Heart left ventricle (tissue), 16 donors: ENCODE results near the gene MYOZ3. TPM values are rescaled to one million over a fixed set of nuclear protein-coding genes. Genes with fewer than 3 reads are reported as not detected.

Source experiments
- ATAC-seq, 4 donors: fragments of 200-7000 bp; cut with Tn5 transposase; one replicate each; pipeline ENCODE4 v1.9.1; 2020 to 2022; ENCODE audit warnings: moderate library complexity in 4 of 4, mild to moderate bottlenecking in 3 of 4, moderate number of reproducible peaks in 1 of 4
- DNase-seq, 5 donors: peaks; one replicate each; pipeline ENCODE4 v3.0.0-alpha.2; 2020
- H3K27ac ChIP-seq, 12 donors: fragments of 200-600 bp; sonication (generic) in 4 of 12; one replicate each; pipeline versions ENCODE4 v1.5.0 to v1.8.0; 2016 to 2022; ENCODE audit warnings: mild to moderate bottlenecking in 2 of 12
- H3K27me3 ChIP-seq, 9 donors: fragments of 200-600 bp; sonication (generic) in 2 of 9; one replicate each; pipeline versions ENCODE4 v1.5.1 to v1.8.0; 2016 to 2022; ENCODE audit warnings: mild to moderate bottlenecking in 3 of 9
- H3K36me3 ChIP-seq, 9 donors: fragments of 200-600 bp; sonication (generic) in 2 of 9; one replicate each; pipeline versions ENCODE4 v1.5.0 to v1.8.0; 2018 to 2022; ENCODE audit warnings: mild to moderate bottlenecking in 2 of 9
- H3K4me1 ChIP-seq, 12 donors: fragments of 200-600 bp; sonication (generic) in 4 of 12; one replicate each; pipeline versions ENCODE4 v1.5.0 to v1.8.0; 2016 to 2022; ENCODE audit warnings: mild to moderate bottlenecking in 3 of 12
- H3K4me3 ChIP-seq, 12 donors: fragments of 200-600 bp; sonication (generic) in 4 of 12; one replicate each; pipeline versions ENCODE4 v1.5.0 to v1.8.0; 2017 to 2022; ENCODE audit warnings: mild to moderate bottlenecking in 9 of 12, moderate library complexity in 4 of 12
- H3K9me3 ChIP-seq, 12 donors: fragments of 200-600 bp; sonication (generic) in 4 of 12; one replicate each; pipeline versions ENCODE4 v1.5.0 to v1.8.0; 2016 to 2022; ENCODE audit warnings: mild to moderate bottlenecking in 1 of 12
- POLR2A ChIP-seq, 2 donors: fragments of 450-650 bp; IDR thresholded peaks; one replicate each; pipeline ENCODE4 v1.6.1; 2017; ENCODE audit warnings: antibody characterized with exemption in 2 of 2, mild to moderate bottlenecking in 2 of 2, moderate library complexity in 2 of 2
- WGBS, 4 donors: extraction: QIAGEN DNeasy Blood & Tissue Kit in 2 of 4; methylation state at CpG; one replicate each; pipeline versions ENCODE4 v1.1.5 to v1.1.7; 2013 to 2018; 5-methylcytosine and 5-hydroxymethylcytosine counted together
- intact Hi-C, 10 donors: fragments of 100-400 bp; cut with DNase I; formaldehyde crosslinking; loops; one replicate each; pipeline versions ENCODE4 v1.11.1 to v1.14.2; 2022
- polyA plus RNA-seq, 2 donors: library from polyadenylated mRNA; stranded (reverse); fragments of 200-250 nt; gene quantifications; one replicate each; pipeline ENCODE4 v1.2.3, GENCODE V29; 2013
- total RNA-seq, 9 donors: library from RNA; depleted of rRNA in 2 of 9; stranded (reverse); fragments of >200 nt in 2 of 9; fragmentation: NEBNext Ultra II Directional in 3 of 9; extraction: Animal tissue kit (Norgen Biotek cat#: 25700) in 3 of 9; gene quantifications; one replicate each; pipeline versions ENCODE4 v1.1.0 to v1.2.4, GENCODE V29; 2016 to 2023
- TF ChIP-seq, protein P1 (sequence below), 12 donors: fragments of 200-600 bp; sonication (generic) in 4 of 12; IDR thresholded peaks; one replicate each; pipeline versions ENCODE4 v1.5.0 to v1.8.0; 2018 to 2022; ENCODE audit warnings: antibody characterized with exemption in 12 of 12, mild to moderate bottlenecking in 5 of 12
- donor health status: ischemic (EF 13 %, LVEDD 7.1; RV severe dilation, severe dysfunction).
- donor health status: healthy with polysubstance abuse.
- donor health status: DM: no; HTN: yes; CAD: no.
- donor health status: DM: no; HTN: no; CAD: no.
- donor health status: ischemic (EF 25% LVEDD 6.9; RV normal size, moderate dysfunction).
- donor health status: ischemic (EF 25% LVEDD 5.7; RV mildly dilated, moderate dysfunction).
- donor health status: healthy.
- donor health status: DM: yes; HTN: yes; CAD: no.
- donor health status: ischemic (EF 35%, LVEDD 5.7; RV mildly dilated, moderate dysfunction).
- donor health status: nonischemic (EF 11% LVEDD 7.7; RV severe dilation, severe dysfunction).
- donor health status: DM: yes; HTN: yes; CAD: no.
- donor health status: PGD.
- donor health status: ischemic (EF 29% LVEDD 5.4; RV normal size, mild dysfunction).
- donor health status: nonischemic (EF 23%, LVEDD 6.1; RV moderate dilation, normal function).

The MYOZ3 gene
- total and polyA plus RNA-seq, 11 donors, result 1.2 to 10.2 (median 4.6) TPM

DNA sequence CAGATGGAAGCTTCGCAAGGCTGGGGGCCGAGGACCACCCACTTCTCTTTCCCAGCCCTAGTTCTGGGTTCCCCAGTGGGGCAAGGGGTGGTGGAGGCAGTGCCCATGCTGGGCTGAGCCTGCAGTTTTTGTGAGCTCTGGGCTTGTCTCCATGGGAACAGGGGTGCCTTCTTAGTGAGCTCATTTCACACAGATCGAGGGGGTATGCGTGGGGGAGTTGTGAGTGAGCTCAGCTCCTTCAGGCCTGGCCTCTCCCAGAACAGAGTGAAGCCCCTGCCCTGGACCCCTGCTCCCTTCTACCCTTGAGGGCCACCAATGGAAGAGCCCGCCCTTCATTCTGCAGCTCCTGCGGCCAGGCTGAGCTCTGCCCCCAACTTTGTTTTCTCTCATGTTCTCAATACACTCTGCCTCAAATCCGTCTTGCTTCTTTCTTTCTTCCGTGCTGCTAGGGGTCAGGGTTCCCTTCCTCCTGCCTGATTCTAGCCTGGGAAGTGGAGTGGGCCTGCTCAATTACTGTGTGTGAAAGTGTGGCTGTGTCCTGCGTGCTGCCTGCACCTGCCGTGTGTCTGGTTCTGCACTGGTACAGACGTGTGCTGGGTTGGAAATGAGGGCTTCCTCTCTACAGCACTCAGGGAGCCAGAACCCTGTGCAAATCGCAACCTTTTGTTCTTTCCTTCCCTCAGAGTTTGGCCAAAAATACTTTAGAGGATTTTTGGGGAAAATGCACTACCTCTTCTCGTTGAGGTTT is 9.0 kb upstream of the MYOZ3 start:
- Histone ChIP-seq H3K4me1 (peaks cover 7 to 88% (median 78%) of the 10 kb centered on the region in 12 donors), H3K27me3 (no peaks in the 10 kb centered on the region), H3K27ac (peak overlapping the region in 11 of 12 donors; percentile 8 to 100 (median 97)), H3K9me3 (no peaks in the 10 kb centered on the region), H3K4me3 (no peak overlapping the region), H3K36me3 (peaks cover 5 to 63% (median 39%) of the 10 kb centered on the region in 9 donors)
- intact Hi-C loops, result loop anchor here in 7 of 10 donors (5.0 to 10.0 kb wide), 5 partner anchors 55 to 197 kb away; no protein-coding TSS in a partner anchor
- WGBS, 4 donors, result 54 to 70% (median 67%) methylated on average over 13 of the region's 13 CpGs
- no peak for ATAC-seq
- TF ChIP-seq, protein P1, sequence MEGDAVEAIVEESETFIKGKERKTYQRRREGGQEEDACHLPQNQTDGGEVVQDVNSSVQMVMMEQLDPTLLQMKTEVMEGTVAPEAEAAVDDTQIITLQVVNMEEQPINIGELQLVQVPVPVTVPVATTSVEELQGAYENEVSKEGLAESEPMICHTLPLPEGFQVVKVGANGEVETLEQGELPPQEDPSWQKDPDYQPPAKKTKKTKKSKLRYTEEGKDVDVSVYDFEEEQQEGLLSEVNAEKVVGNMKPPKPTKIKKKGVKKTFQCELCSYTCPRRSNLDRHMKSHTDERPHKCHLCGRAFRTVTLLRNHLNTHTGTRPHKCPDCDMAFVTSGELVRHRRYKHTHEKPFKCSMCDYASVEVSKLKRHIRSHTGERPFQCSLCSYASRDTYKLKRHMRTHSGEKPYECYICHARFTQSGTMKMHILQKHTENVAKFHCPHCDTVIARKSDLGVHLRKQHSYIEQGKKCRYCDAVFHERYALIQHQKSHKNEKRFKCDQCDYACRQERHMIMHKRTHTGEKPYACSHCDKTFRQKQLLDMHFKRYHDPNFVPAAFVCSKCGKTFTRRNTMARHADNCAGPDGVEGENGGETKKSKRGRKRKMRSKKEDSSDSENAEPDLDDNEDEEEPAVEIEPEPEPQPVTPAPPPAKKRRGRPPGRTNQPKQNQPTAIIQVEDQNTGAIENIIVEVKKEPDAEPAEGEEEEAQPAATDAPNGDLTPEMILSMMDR (IDR thresholded peaks at IDR 0.05), result no peak
- TF ChIP-seq POLR2A (IDR thresholded peaks at IDR 0.05), result no peak
- DNase-seq, result peak in 2 of 5 donors; percentile 21 to 44

DNA sequence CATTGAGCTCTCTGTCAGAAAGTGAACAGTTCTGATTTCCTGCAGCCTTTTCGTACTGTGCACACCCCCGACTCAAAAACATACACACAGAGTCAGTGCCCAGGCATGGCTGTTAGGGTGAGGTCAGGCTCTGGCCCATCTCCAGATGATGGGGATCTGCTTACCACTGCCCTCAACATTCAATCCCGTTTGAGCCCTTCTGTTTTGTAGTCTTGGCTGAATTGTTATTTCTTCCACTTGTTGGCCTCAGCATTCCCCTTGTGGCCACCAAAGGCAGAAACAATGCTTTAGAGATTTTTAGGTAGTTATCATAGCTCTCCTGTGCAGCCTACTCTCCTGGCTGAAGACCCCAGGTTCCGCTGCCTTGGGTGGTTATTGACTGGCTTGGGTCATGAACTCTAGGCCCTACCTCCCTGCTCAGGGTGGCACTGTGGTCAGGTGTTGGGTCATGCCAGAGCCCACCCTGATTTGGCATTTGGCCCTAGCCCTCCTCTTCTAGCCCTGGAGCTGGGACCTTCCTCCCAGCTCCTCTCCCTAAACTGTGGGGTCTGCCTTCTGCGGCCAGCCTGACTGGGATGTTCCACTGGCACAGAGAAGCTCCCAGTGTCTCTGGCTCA is 7.8 kb upstream of the MYOZ3 start:
- TF ChIP-seq POLR2A (IDR thresholded peaks at IDR 0.05), result no peak
- TF ChIP-seq, protein P1 (IDR thresholded peaks at IDR 0.05), result peak in 1 of 12 donors; percentile 10
- ATAC-seq (no peak), DNase-seq (peak in 3 of 5 donors; percentile 13 to 53 (median 29))
- H3K27me3 ChIP-seq, result no peaks in the 10 kb centered on the region
- no peaks in the 10 kb centered on the region for H3K9me3 ChIP-seq
- intact Hi-C loops, result loop anchor here in 7 of 10 donors (5.0 to 10.0 kb wide), 5 partner anchors 56 to 198 kb away; no protein-coding TSS in a partner anchor
- 47 to 77% (median 67%) methylated on average over 5 of the region's 5 CpGs for WGBS, 4 donors
- peaks cover 5 to 58% (median 37%) of the 10 kb centered on the region in 9 donors for H3K36me3 ChIP-seq
- H3K27ac ChIP-seq, result peak overlapping the region in 11 of 12 donors; percentile 23 to 100 (median 56)
- H3K4me3 ChIP-seq, result no peak overlapping the region
- peaks cover 6 to 86% (median 76%) of the 10 kb centered on the region in 12 donors for H3K4me1 ChIP-seq

DNA sequence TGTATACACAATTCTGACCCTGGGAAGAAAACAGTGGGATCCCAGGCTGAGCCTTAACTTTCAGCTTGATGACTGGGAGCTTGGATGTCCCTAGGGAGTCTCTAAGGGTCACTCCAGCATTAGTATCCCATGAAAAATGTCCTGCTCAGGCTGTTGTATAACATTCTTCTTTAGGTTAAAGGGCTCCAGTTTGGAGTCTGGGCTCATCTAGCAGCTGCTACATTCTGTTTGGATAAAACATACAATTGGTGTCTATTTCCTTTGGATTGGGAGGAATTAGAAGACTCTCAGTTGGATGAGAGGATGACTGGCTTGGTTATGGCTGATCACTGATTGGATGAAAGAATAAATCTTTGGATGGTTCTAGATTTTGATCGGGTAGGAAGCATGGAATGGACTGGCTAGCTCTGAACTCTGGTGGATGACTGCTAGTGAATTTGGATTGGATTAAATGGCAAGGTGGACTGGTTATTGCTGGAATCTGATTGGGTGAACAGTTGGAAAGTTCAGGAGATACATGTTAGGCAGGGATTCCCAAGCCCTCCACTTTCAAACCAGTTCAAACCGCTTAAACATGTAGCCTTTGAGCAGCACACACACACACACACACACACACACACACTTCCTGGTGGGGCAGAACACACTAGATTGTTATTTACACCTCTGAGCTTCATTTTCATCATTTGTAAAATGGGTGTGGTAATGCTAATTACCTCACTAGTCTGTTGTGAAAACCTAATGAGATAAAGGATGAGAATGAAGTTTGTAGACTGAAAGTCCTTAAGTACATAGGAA is 7.1 kb upstream of the MYOZ3 start:
- intact Hi-C loops, result loop anchor here in 7 of 10 donors (2.0 to 10.0 kb wide), 6 partner anchors 57 to 199 kb away; no protein-coding TSS in a partner anchor

More for the DNA sequence above, 7.1 kb upstream of the MYOZ3 start:
- Histone ChIP-seq H3K27me3 (no peaks in the 10 kb centered on the region), H3K9me3 (no peaks in the 10 kb centered on the region), H3K4me1 (peaks cover 3 to 86% (median 75%) of the 10 kb centered on the region in 12 donors), H3K27ac (peak overlapping the region in 11 of 12 donors; percentile 23 to 100 (median 56)), H3K4me3 (no peak overlapping the region), H3K36me3 (peaks cover 5 to 51% (median 29%) of the 10 kb centered on the region in 9 donors)
- TF ChIP-seq, protein P1 (IDR thresholded peaks at IDR 0.05), result no peak
- no peak for TF ChIP-seq POLR2A (IDR thresholded peaks at IDR 0.05)
- DNase-seq (no peak), ATAC-seq (no peak)
- WGBS, 4 donors, result 74 to 89% (median 79%) methylated on average over 2 of the region's 2 CpGs
